ENCODE results near the gene SLX9. TPM values are rescaled to one million over a fixed set of nuclear protein-coding genes. Genes with fewer than 3 reads are reported as not detected.

SLX9 gene
- total RNA-seq, 6 experiments from 2014 or later, result 27.7 to 34.7 (median 31.5) TPM

GRCh38 chr21:44929242-44929798, 10.5 kb upstream of the SLX9 start:
- TF ChIP-seq CTCF (IDR thresholded peaks at IDR 0.05), result no peak
- no peak overlapping the region for H3K4me3 Mint-ChIP-seq
- H3K36me3 Mint-ChIP-seq (ENCODE audit: low read depth), result no peaks in the 10 kb centered on the region
- H3K9me3 Mint-ChIP-seq, result no peaks in the 10 kb centered on the region; the same call in none of the 2 replicates
- peaks cover 19% of the 10 kb centered on the region for H3K27me3 Mint-ChIP-seq (ENCODE audit: insufficient read depth)
- peak overlapping the region; percentile 52; the same call in 1 of the 2 replicates for H3K27ac Mint-ChIP-seq
- peaks cover 56% of the 10 kb centered on the region for H3K4me1 Mint-ChIP-seq (ENCODE audit: low read depth)
- no peak for DNase-seq

- peaks cover 16% of the 10 kb centered on the region for H3K27me3 Mint-ChIP-seq (ENCODE audit: insufficient read depth)
- peaks cover 51% of the 10 kb centered on the region for H3K4me1 Mint-ChIP-seq (ENCODE audit: low read depth)
- no peak for DNase-seq
- no peak overlapping the region for H3K27ac Mint-ChIP-seq
- TF ChIP-seq CTCF (IDR thresholded peaks at IDR 0.05), result no peak
- H3K4me3 Mint-ChIP-seq, result no peak overlapping the region
- no peaks in the 10 kb centered on the region; the same call in none of the 2 replicates for H3K9me3 Mint-ChIP-seq
- H3K36me3 Mint-ChIP-seq (ENCODE audit: low read depth), result no peaks in the 10 kb centered on the region
Observed at GRCh38 chr21:44929799-44930542, 9.9 kb upstream of the SLX9 start.

GRCh38 chr21:44930543-44930981, 9.3 kb upstream of the SLX9 start:
- no peak for DNase-seq
- no peak overlapping the region for H3K4me3 Mint-ChIP-seq
- H3K9me3 Mint-ChIP-seq, result no peaks in the 10 kb centered on the region; the same call in none of the 2 replicates
- H3K27ac Mint-ChIP-seq, result no peak overlapping the region
- no peaks in the 10 kb centered on the region for H3K36me3 Mint-ChIP-seq (ENCODE audit: low read depth)
- peaks cover 13% of the 10 kb centered on the region for H3K27me3 Mint-ChIP-seq (ENCODE audit: insufficient read depth)
- H3K4me1 Mint-ChIP-seq (ENCODE audit: low read depth), result peaks cover 45% of the 10 kb centered on the region
- TF ChIP-seq CTCF (IDR thresholded peaks at IDR 0.05), result no peak

DNA sequence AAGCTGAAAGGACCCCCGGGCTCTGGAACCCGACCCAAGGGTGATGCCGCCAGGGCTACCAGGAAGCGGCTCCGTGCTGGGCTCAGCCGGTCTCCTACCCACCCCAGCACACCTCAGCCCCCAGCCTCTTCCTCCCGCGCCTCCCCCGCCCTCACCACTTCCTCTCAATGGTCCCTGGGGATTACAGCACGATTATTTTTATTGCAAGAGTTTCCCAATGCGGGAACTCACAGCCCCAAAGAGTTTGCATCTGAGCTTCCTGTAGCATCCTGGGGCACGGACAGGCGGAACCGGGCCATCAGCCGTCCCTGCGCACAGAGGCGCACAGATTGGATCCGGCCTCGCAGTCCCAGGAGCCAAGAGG, 8.7 kb upstream of the SLX9 start:
- no peaks in the 10 kb centered on the region; the same call in none of the 2 replicates for H3K9me3 Mint-ChIP-seq
- H3K27me3 Mint-ChIP-seq (ENCODE audit: insufficient read depth), result peaks cover 13% of the 10 kb centered on the region
- H3K27ac Mint-ChIP-seq, result no peak overlapping the region
- DNase-seq, result no peak
- peaks cover 43% of the 10 kb centered on the region for H3K4me1 Mint-ChIP-seq (ENCODE audit: low read depth)
- no peak overlapping the region for H3K4me3 Mint-ChIP-seq
- H3K36me3 Mint-ChIP-seq (ENCODE audit: low read depth), result no peaks in the 10 kb centered on the region
- TF ChIP-seq CTCF (IDR thresholded peaks at IDR 0.05), result no peak

DNA sequence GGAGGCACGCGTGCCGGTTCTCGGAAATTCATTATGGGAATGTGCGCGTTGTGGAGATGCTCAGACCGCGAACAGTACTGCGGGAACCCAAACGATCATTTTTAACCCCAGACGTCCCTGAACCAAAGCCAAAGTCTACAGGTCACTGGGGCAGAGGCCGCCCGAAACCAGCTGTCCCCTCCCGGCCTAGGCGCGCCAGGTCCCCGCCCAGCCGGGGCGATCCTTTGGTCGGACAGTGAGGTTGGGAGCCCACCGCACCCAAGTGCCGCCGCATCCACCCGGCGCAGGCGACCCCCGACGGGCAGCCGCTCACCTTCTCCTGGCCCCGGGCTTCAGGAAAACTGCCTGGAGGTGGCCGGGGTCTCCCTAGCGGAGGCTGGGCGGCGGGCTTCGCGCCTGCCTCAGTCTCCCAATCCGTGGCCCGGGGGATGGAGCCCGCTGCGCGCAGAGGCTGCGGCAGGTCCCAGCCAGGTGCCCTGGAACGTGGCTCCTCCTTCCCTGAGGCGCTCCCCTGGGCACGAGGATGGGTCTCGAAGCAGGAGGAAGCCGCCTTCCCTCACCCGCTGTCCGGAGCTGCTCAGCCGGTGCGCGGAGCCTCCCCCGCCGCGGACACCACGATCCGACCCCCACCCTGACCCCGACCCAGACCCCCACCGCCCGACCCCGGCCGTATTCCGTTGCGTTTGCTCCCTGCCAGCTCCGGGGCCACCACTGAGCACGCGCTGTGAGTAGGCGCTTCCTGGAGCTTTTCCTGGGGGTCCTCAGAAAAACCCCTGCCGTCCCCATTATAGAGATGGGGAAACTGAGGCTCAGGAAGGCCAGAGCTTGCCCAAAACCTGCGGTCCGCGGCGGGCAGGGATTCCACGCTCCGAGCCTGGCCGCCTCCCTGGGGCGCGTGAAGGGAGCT, 8.1 kb upstream of the SLX9 start:
- H3K4me3 Mint-ChIP-seq, result no peak overlapping the region
- no peaks in the 10 kb centered on the region for H3K36me3 Mint-ChIP-seq (ENCODE audit: low read depth)
- H3K27me3 Mint-ChIP-seq (ENCODE audit: insufficient read depth), result peaks cover 13% of the 10 kb centered on the region
- H3K4me1 Mint-ChIP-seq (ENCODE audit: low read depth), result peaks cover 37% of the 10 kb centered on the region
- no peak overlapping the region for H3K27ac Mint-ChIP-seq
- no peaks in the 10 kb centered on the region; the same call in none of the 2 replicates for H3K9me3 Mint-ChIP-seq
- TF ChIP-seq CTCF (IDR thresholded peaks at IDR 0.05), result no peak
- no peak for DNase-seq

All from HFFc6 (cell line).